ENCODE results near the gene OLFM2.
"Not testable (repeated sequence)": the region's sequence is repeated elsewhere in the genome, so short reads cannot be mapped to it uniquely, and the experiment has no call there.

Gene OLFM2

GRCh38 chr19:9936326-9937000 is at the start of gene OLFM2:
OLFM2 (minus strand) TSS chr19:9936515; CDS start chr19:9936366, 149 bp downstream.
- no peak for DNase-seq (ENCODE audit: low spot score)

GRCh38 chr19:9981406-9982260 is 45.3 kb upstream of the OLFM2 start:
- no peak for DNase-seq (ENCODE audit: low spot score)

GRCh38 chr19:9972103-9972502 is 35.8 kb upstream of the OLFM2 start:
- no peak for DNase-seq (ENCODE audit: low spot score)

GRCh38 chr19:9971166-9971897 is 35.0 kb upstream of the OLFM2 start:
- DNase-seq (ENCODE audit: low spot score): no peak

- no peak for DNase-seq (ENCODE audit: low spot score)
Observed at GRCh38 chr19:9970481-9970880, 34.2 kb upstream of the OLFM2 start.

- DNase-seq (ENCODE audit: low spot score): no peak
Observed at GRCh38 chr19:9969688-9969975, 33.3 kb upstream of the OLFM2 start.

- no peak for DNase-seq (ENCODE audit: low spot score)
Observed at GRCh38 chr19:9968820-9969687, 32.7 kb upstream of the OLFM2 start.

- DNase-seq (ENCODE audit: low spot score): no peak
Observed at GRCh38 chr19:9967326-9967725, 31.0 kb upstream of the OLFM2 start.

- DNase-seq (ENCODE audit: low spot score): no peak
Observed at GRCh38 chr19:9966448-9966847, 30.1 kb upstream of the OLFM2 start.

GRCh38 chr19:9966024-9966423 is 29.7 kb upstream of the OLFM2 start:
- no peak for DNase-seq (ENCODE audit: low spot score)

- no peak for DNase-seq (ENCODE audit: low spot score)
Observed at GRCh38 chr19:9962623-9963290, 26.4 kb upstream of the OLFM2 start.

GRCh38 chr19:9961103-9961502 is 24.8 kb upstream of the OLFM2 start:
- DNase-seq (ENCODE audit: low spot score): no peak

- no peak for DNase-seq (ENCODE audit: low spot score)
Observed at GRCh38 chr19:9958379-9958821, 22.1 kb upstream of the OLFM2 start.

- no peak for DNase-seq (ENCODE audit: low spot score)
Observed at GRCh38 chr19:9956956-9957355, 20.6 kb upstream of the OLFM2 start.

GRCh38 chr19:9953802-9954542 is 17.7 kb upstream of the OLFM2 start:
- peak; percentile 47 for DNase-seq (ENCODE audit: low spot score)

GRCh38 chr19:9952276-9952675 is 16.0 kb upstream of the OLFM2 start:
- DNase-seq (ENCODE audit: low spot score): no peak

GRCh38 chr19:9947441-9947840 is 11.1 kb upstream of the OLFM2 start:
- no peak for DNase-seq (ENCODE audit: low spot score)

- not testable (repeated sequence) for DNase-seq (ENCODE audit: low spot score)
Observed at GRCh38 chr19:9946528-9947125, 10.3 kb upstream of the OLFM2 start.

GRCh38 chr19:9945319-9945966 is 9.1 kb upstream of the OLFM2 start:
- DNase-seq (ENCODE audit: low spot score): peak; percentile 84

- no peak for DNase-seq (ENCODE audit: low spot score)
Observed at GRCh38 chr19:9943744-9944143, 7.4 kb upstream of the OLFM2 start.
